CD14-positive monocyte (primary cell): ENCODE data around the gene PDXDC1. TPM values are rescaled to one million over a fixed set of nuclear protein-coding genes. Genes with fewer than 3 reads are reported as not detected.
"Not testable (repeated sequence)": the region's sequence is repeated elsewhere in the genome, so short reads cannot be mapped to it uniquely, and the experiment has no call there.

Experiments used
- DNase-seq, 3 donors: peaks; one replicate each; pipeline ENCODE4 v3.0.0-alpha.2; 2011 to 2022
- H2AFZ ChIP-seq: 2 replicates; pipeline ENCODE4 v1.6.0; 2012; ENCODE audit warnings: mild to moderate bottlenecking, low read depth, low read length, inconsistent platforms; ENCODE audit not compliant: insufficient read depth, poor library complexity, severe bottlenecking
- H3K27ac ChIP-seq, 2 donors: 1 replicate in 1 of 2; 2 replicates in 1 of 2; pipeline ENCODE4 v1.5.1; 2012 to 2013; ENCODE audit warnings: low read length in 2 of 2, control low read depth in 1 of 2, inconsistent platforms in 1 of 2, low read depth in 1 of 2, mild to moderate bottlenecking in 1 of 2
- H3K27me3 ChIP-seq, 2 donors: one replicate each; pipeline versions ENCODE4 v1.6.0 to v1.6.1; 2011 to 2013; ENCODE audit warnings: low read length in 2 of 2; ENCODE audit not compliant: control insufficient read depth in 2 of 2, insufficient read depth in 2 of 2
- H3K36me3 ChIP-seq, 2 donors: replicated peaks in 1 of 2; 1 replicate in 1 of 2; 2 replicates in 1 of 2; pipeline versions ENCODE4 v1.5.1 to v1.6.1; 2012 to 2013; ENCODE audit warnings: low read length in 2 of 2, control low read depth in 1 of 2, inconsistent platforms in 1 of 2, mild to moderate bottlenecking in 1 of 2; ENCODE audit not compliant: insufficient read depth in 2 of 2, control insufficient read depth in 1 of 2
- H3K4me1 ChIP-seq, 2 donors: 1 replicate in 1 of 2; 2 replicates in 1 of 2; pipeline versions ENCODE4 v1.5.1 to v1.6.1; 2012 to 2013; ENCODE audit warnings: low read length in 2 of 2, control low read depth in 1 of 2, inconsistent platforms in 1 of 2, mild to moderate bottlenecking in 1 of 2, moderate library complexity in 1 of 2; ENCODE audit not compliant: insufficient read depth in 2 of 2, control insufficient read depth in 1 of 2
- H3K4me2 ChIP-seq: replicated peaks from 2 replicates; pipeline ENCODE3; 2012; ENCODE audit warnings: low read length, moderate library complexity, mild to moderate bottlenecking; ENCODE audit not compliant: poor library complexity, severe bottlenecking; ENCODE audit errors: extremely low read depth
- H3K4me3 ChIP-seq, 3 experiments: fragments of 200-600 bp in 1 of 3; sonication (generic) in 1 of 3; replicated peaks in 1 of 3; 1 replicate in 2 of 3; 2 replicates in 1 of 3; pipeline ENCODE4 v1.5.1; 2011 to 2013; ENCODE audit warnings: low read length in 3 of 3, mild to moderate bottlenecking in 3 of 3, control low read depth in 2 of 3, low read depth in 2 of 3, inconsistent platforms in 1 of 3, moderate library complexity in 1 of 3
- H3K79me2 ChIP-seq: 2 replicates; pipeline ENCODE4 v1.6.0; 2012; ENCODE audit warnings: mild to moderate bottlenecking, control low read depth, inconsistent platforms, low read length, moderate library complexity; ENCODE audit not compliant: insufficient read depth
- H3K9ac ChIP-seq: 2 replicates; pipeline ENCODE4 v1.6.0; 2017; ENCODE audit warnings: low read length, mild to moderate bottlenecking; ENCODE audit not compliant: insufficient read depth, poor library complexity, severe bottlenecking
- H3K9me3 ChIP-seq, 2 donors: replicated peaks in 1 of 2; 1 replicate in 1 of 2; 2 replicates in 1 of 2; pipeline versions ENCODE4 v1.5.1 to v1.6.1; 2012 to 2013; ENCODE audit warnings: low read length in 2 of 2, control low read depth in 1 of 2; ENCODE audit not compliant: control insufficient read depth in 1 of 2, insufficient read depth in 1 of 2
- H4K20me1 ChIP-seq: 2 replicates; pipeline ENCODE4 v1.6.0; 2012; ENCODE audit warnings: mild to moderate bottlenecking, low read length, control low read depth, moderate library complexity; ENCODE audit not compliant: insufficient read depth
- H3K27ac Mint-ChIP-seq, 7 donors: one replicate each; pipeline ENCODE4 v1.8.0; 2020; ENCODE audit warnings: mild to moderate bottlenecking in 7 of 7, mixed read lengths in 7 of 7, moderate library complexity in 6 of 7, inconsistent platforms in 2 of 7
- H3K27me3 Mint-ChIP-seq, 3 donors: one replicate each; pipeline ENCODE4 v1.8.0; 2021 to 2022; ENCODE audit warnings: low read depth in 3 of 3, mild to moderate bottlenecking in 3 of 3, mixed read lengths in 3 of 3, moderate library complexity in 3 of 3, inconsistent platforms in 1 of 3
- H3K36me3 Mint-ChIP-seq, 2 donors: one replicate each; pipeline ENCODE4 v1.8.0; 2020; ENCODE audit warnings: mixed read lengths in 2 of 2, inconsistent platforms in 1 of 2, mild to moderate bottlenecking in 1 of 2
- H3K4me1 Mint-ChIP-seq: one replicate; pipeline ENCODE4 v1.8.0; 2020; ENCODE audit warnings: mild to moderate bottlenecking, mixed read lengths
- H3K4me3 Mint-ChIP-seq, 2 donors: one replicate each; pipeline ENCODE4 v1.8.0; 2020; ENCODE audit warnings: mild to moderate bottlenecking in 2 of 2, mixed read lengths in 2 of 2, moderate library complexity in 1 of 2
- H3K9me3 Mint-ChIP-seq, 7 donors: one replicate each; pipeline ENCODE4 v1.8.0; 2020 to 2022; ENCODE audit warnings: mixed read lengths in 7 of 7, mild to moderate bottlenecking in 6 of 7, moderate library complexity in 6 of 7, inconsistent platforms in 2 of 7
- WGBS: methylation state at CpG from one replicate; pipeline ENCODE4 v1.1.5; 2013; ENCODE audit warnings: missing lambda C conversion rate; ENCODE audit not compliant: insufficient coverage; 5-methylcytosine and 5-hydroxymethylcytosine counted together
- intact Hi-C, 2 donors: fragments of 100-400 bp; cut with micrococcal nuclease; formaldehyde crosslinking; loops; one replicate each; pipeline versions ENCODE4 v1.15.0 to v1.15.1; 2023
- polyA plus RNA-seq, 3 donors: library from polyadenylated mRNA; depleted of rRNA in 1 of 3; unstranded in 2 of 3; stranded (reverse) in 1 of 3; fragments of 300-500 nt in 2 of 3; fragments of >200 nt in 1 of 3; fragmentation: Illumina TruSeq in 2 of 3; gene quantifications; 1 replicate in 2 of 3; 2 replicates in 1 of 3; pipeline ENCODE4 v1.2.3, GENCODE V29; 2012 to 2021

The PDXDC1 gene
- polyA plus RNA-seq, 3 donors: 22.3 to 50.1 (median 36.0) TPM

- H3K36me3 Mint-ChIP-seq, H3K9me3 ChIP-seq, H3K27me3 Mint-ChIP-seq, H3K4me1 Mint-ChIP-seq, H3K9ac ChIP-seq, H3K36me3 ChIP-seq, H3K27me3 ChIP-seq, H3K4me3 ChIP-seq, intact Hi-C loops, H3K4me3 Mint-ChIP-seq, H4K20me1 ChIP-seq, H3K9me3 Mint-ChIP-seq, H3K27ac Mint-ChIP-seq, DNase-seq, H3K4me2 ChIP-seq, H3K79me2 ChIP-seq, H2AFZ ChIP-seq, H3K4me1 ChIP-seq, H3K27ac ChIP-seq: not testable (repeated sequence)
- WGBS: 97% methylated on average over 13 of the region's 50 CpGs
These were observed 160.9 kb downstream of the PDXDC1 start for GRCh38 chr16:15135483-15136360.

- H3K27me3 Mint-ChIP-seq, H3K79me2 ChIP-seq, H3K27ac Mint-ChIP-seq, intact Hi-C loops, H3K9me3 ChIP-seq, H3K9me3 Mint-ChIP-seq, H4K20me1 ChIP-seq, H3K4me3 ChIP-seq, H2AFZ ChIP-seq, H3K36me3 ChIP-seq, DNase-seq, H3K4me2 ChIP-seq, H3K4me3 Mint-ChIP-seq, H3K27ac ChIP-seq, H3K4me1 Mint-ChIP-seq, H3K4me1 ChIP-seq, H3K9ac ChIP-seq, H3K27me3 ChIP-seq, H3K36me3 Mint-ChIP-seq: not testable (repeated sequence)
- whole genome bisulfite sequencing: no CpG with 5 or more reads among the region's 15 CpGs
These were observed 162.7 kb downstream of the PDXDC1 start for GRCh38 chr16:15137514-15137913.

GRCh38 chr16:15140444-15141365, 165.9 kb downstream of the PDXDC1 start:
- H2AFZ ChIP-seq, H3K4me1 ChIP-seq, H3K36me3 ChIP-seq, H3K4me1 Mint-ChIP-seq, H3K9me3 Mint-ChIP-seq, H3K36me3 Mint-ChIP-seq, H4K20me1 ChIP-seq, H3K27me3 ChIP-seq, H3K27ac Mint-ChIP-seq, intact Hi-C loops, H3K4me2 ChIP-seq, H3K27ac ChIP-seq, H3K4me3 Mint-ChIP-seq, H3K9me3 ChIP-seq, DNase-seq, H3K79me2 ChIP-seq, H3K4me3 ChIP-seq, H3K9ac ChIP-seq, H3K27me3 Mint-ChIP-seq: not testable (repeated sequence)
- 58% methylated on average over 20 of the region's 30 CpGs for WGBS
